ENCODE results near the gene SDR42E2.
A peak's percentile ranks its signal among the peaks of the same experiment; 100 is the strongest.
"Not testable (repeated sequence)": the region's sequence is repeated elsewhere in the genome, so short reads cannot be mapped to it uniquely, and the experiment has no call there.

The SDR42E2 gene

DNA sequence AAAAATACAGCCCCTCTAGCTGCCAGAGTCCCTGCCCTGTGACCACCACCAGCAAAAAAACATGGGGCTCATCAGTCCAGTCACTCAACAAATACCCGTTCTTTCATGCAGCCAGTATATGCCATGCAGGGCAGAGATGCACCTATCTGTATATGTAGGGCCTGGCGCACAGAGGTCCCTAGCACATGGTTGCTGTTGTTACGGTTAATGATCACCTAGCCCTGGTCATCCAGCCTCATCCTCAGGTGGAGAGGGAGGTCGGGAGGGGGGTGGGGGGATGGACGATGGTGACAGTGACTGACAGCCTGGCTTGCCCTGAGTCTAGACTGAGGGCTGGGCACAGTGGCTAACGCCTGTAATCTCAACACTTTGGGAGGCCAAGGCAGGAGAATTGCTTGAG lies 1.5 kb downstream of the SDR42E2 start:
- no peak for DNase-seq

DNA sequence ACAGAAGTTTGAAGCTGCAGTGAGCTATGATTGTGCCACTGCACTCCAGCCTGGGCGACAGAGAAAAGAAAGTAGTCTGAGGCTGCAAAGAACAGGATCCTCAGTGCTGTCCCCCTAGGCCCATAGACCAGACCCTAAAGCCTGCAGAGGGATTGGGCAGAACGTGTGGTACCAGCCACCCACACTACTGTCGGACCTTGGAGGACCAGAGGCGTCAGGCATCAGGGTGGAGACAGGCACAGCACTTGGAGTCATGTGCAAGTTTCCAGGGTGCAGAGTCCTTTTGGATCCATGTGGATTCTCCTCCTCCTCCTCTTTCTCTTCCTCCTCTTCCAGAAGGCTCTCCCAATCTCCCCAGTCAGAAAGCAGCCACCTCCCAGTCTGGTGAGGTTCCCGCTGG lies 2.2 kb downstream of the SDR42E2 start:
- no peak for DNase-seq

DNA sequence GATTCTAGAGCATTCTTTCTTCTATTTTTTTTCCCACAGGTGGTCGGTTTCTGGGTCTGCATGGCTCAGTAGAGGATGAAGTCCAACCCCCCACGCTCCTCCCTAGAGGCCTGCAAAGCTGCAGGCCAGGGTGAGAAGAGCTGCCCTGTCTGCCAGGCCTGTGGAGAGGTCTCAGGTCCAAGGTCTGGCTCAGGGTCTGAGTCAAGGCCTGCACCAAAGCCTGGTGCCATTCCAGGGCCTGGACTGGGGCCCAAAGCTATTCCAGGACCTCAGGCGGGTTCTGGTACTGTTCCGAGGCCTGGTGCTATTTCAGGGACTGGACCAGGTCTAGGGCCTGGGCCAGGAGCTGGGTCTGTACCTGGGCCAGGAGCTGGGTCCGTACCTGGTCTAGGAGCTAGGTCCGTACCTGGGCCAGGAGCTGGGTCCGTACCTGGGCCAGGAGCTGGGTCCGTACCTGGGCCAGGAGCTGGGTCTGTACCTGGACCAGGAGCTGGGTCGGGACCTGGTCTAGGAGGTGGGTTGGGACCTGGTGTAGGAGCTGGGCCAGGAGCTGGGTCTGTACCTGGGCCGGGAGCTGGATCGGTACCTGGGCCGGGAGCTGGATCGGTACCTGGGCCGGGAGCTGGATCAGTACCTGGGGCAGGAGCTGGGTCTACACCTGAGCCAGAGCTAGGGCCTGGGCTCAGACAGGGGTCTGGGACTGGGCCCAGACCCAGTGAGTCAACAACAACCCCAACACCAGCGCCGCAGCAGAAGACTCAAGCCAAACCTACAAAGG lies 3.4 kb downstream of the SDR42E2 start:
- DNase-seq = no peak

DNA sequence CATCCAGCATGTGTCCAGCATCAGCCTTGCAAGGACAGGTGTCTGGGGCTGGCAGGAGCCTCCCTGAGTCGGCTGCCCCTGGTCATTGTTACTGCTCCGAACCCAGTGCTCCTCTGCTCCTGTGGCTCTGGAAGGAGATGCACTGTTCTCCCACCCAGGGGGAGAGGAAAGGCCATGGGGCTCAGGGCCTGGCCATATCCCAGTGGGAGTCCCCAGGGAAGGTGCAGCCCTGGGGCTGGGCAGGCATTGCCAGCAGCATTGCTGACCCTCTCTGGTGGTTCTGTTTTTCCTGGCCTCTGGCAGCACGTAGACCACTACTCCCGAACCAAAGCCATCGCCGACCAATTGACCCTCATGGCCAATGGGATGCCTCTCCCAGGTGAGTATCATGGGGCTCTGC lies 9.6 kb downstream of the SDR42E2 start:
- no peak for DNase-seq

DNA sequence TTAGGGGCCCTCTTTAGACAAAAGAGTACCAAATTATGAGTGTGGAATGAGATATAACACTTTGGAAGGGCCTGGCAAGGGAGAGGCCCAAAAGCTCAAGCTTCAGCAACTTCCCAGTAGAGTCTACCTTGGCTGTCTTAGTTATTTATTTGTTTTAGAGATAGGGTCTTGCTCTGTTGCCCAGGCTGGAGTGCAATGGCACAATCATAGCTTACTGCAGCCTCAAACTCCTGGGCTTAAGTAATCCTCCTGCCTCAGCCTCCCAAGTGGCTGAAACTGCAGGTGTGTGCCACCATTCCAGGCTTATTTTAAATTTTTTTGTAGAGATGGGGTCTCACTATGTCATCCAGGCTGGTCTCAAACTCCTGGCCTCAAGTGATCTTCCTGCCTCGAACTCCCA lies 10.3 kb downstream of the SDR42E2 start:
- DNase-seq = not testable (repeated sequence)

DNA sequence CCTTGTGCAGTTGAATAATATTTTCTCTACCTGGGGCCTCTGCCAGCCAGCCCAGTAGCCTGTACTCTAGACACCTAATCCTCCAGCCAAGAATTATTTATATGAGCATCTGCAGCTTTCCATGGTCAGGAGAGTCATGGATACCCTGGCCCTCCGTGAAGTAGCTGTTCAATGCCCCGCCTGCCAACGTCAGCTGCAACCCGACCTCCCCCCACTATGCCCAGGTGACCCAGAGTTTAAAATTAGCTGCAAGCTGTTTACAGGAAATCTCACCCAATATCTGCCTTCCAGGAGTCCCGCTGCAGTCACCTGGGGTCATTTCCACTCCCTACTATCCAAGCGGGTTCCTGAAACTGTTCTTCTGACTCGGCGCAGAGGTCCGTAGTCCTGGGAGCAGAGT lies 12.3 kb downstream of the SDR42E2 start:
- no peak for DNase-seq

DNA sequence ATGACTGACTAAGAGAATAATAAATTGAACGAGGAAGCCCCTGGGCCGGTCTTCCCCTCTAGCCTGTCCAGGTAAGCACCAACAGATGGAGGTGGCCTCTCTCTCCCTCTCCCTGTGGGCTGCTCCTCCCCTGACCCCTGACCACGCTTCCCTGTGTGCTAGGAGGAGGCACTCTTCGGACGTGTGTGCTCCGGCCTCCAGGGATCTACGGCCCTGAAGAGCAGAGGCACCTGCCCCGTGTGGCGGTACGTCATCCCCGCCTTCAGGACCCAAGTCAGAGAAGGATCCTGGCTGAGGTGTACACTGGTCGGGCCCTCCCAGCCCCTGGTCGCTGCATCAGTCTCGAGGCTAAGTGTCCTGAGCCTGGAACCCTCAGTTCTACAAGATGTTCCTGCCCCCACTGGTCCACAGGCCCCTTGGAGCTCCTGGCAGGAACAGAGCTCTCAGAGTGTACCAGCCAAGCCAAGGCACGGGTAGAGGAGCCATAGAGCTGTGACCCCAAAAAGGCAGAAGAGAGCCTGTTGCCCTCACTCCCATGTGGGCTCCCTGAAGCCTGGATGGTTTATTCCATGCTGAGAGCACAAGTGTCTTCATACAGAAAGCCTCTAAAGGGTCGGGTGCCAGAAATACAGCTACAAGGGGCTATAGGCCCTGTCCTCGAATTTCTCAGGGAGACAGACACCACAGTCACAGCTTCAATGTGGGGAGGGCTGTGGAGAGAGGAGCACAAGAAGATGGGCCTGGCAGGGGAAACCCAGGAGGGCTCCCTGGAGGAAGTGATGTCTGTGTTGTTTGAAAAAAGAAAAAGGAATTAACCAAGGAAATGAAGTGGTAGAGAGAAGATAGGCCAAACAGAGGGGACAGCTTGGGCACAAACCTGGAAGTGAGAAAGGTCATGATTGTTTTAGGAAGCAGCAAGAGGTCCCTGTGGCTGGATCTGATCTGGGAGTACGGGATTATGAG lies 15.9 kb downstream of the SDR42E2 start:
- no peak for DNase-seq

DNA sequence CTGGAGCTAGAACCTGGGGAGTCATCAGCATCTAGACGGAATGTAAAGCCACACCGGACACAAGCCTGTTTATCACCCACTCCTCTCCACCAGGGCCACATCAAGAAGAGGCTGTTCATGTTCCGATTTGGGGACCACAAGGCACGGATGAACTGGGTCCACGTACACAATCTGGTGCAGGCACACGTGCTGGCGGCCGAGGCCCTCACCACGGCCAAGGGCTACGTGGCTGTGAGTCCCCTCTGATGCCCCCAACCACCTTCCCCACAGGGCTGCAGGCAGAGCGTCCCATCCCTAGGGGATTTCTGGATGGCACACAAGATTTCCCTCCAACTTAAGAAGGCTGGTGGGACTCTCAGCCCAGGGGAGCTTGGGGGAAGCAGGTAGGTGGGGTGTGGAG lies 19.1 kb downstream of the SDR42E2 start:
- no peak for DNase-seq

DNA sequence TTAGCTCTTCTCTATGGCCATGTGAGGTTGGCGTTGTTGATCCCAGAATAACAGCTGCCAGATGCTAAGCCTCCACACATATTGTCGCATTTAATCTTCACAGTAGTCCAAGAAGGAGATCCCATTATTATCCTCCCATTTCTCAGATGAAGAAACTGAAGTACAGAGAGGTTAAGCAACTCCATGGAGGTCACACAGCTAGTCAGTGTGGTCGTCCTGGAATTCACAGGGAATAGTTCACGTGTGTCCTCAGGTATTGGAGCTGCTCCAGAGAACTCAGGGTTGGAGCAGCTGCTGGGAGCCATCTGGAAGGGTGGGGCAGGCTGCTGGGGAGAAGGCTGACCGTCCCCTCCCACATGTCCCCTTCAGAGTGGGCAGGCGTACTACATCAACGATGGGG lies 19.5 kb downstream of the SDR42E2 start:
- no peak for DNase-seq

DNA sequence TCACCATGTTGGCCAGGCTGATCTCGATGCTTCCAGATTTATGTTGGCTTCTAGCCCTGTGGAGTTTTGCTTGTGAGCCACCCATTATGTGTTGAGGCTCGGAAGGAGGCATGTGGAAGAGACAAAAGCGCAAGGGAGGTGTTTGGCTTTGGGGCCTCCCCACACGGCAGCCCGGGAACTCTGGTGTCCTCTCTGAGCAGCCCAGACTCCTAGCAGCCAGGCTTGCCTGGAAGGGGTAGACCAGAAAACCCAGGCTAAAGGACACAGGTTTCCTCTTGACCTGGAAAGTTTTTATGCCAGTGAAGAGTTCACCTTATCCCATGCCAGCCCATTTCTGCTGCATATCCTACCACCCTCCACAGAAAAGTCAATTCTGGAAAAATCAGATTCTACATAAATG lies 21.0 kb downstream of the SDR42E2 start:
- no peak for DNase-seq

DNA sequence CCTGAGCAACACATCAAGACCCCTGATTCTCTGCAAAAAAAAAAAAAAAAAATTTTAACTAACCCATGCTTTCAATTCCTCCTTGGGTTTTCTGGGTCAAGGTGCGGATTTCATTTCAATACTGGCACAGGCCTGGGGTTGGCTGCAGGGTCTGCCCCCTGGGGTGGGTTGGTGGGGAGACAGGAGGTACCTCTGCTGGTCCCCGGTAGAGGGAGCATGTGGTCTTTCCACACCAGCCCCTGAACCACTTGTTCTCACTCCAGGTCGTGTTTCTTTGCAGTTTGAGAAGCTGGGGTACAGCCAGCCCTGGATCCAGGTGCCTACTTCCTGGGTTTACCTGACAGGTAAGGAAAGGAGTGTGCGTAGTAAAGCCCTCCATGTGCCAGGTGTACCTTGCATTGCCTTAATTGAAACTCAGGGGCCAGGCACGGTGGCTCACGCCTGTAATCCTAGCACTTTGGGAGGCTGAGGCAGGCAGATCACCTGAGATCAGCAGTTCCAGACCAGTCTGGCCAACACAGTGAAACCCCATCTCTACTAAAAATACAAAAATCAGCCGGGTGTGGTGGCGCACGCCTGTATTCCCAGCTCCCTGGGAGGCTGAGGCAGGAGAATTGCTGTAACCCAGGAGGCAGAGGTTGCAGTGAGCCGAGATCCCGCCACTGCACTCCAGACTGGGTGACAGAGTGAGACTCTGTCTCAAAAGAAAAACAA lies 21.8 kb downstream of the SDR42E2 start:
- no peak for DNase-seq

DNA sequence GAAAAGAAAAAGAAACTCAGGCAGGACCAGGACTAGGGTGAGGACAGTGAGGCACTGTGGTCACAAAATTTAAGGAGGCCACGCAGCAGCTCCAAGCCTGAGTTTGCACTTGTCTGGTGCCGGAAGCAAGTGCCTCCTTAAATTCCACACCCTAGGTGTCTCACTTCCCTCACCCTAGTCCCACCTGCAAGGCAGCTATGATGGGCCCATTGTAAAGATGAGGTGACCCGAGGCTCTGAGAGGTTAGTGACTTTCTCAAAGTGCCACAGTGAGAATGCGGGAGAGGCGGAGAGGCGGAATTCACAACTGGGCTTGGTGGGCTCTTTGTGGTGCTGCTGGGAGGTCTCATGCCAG lies 22.3 kb downstream of the SDR42E2 start:
- DNase-seq = no peak

DNA sequence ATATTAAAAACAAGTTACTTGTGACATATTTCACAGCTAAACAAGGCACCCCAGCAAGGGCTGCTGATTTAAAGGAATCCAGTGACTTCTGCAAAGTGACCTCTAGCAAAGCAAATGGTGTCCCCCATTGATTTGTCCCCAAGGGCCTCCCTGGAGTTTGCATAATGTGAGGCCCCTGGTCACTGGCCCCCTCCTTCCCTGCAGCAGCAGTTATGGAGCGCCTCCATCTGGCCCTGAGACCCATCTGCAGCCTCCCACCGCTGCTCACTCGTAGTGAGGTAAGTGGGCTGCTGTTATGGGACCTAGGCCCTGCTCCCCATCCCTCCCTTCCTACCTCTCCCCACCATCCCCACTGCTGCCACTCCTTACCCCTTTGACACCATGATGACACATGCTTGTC lies 24.2 kb downstream of the SDR42E2 start:
- DNase-seq = no peak

DNA sequence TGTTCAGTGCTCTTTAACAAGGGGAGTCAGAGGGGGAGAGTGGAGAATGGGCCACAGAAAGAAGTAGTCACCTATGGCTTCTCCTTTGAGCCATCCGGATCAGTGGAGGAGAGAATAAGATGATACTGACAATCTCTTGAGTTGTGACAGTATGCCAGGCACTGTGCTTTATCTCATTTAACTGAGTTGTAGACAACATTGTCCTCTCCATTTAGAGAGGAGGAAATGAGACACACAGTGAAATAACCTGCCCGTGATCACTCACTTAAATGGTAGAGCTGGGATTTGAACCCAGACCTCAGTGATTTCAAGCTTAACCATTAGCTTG lies 25.9 kb downstream of the SDR42E2 start:
- no peak for DNase-seq

DNA sequence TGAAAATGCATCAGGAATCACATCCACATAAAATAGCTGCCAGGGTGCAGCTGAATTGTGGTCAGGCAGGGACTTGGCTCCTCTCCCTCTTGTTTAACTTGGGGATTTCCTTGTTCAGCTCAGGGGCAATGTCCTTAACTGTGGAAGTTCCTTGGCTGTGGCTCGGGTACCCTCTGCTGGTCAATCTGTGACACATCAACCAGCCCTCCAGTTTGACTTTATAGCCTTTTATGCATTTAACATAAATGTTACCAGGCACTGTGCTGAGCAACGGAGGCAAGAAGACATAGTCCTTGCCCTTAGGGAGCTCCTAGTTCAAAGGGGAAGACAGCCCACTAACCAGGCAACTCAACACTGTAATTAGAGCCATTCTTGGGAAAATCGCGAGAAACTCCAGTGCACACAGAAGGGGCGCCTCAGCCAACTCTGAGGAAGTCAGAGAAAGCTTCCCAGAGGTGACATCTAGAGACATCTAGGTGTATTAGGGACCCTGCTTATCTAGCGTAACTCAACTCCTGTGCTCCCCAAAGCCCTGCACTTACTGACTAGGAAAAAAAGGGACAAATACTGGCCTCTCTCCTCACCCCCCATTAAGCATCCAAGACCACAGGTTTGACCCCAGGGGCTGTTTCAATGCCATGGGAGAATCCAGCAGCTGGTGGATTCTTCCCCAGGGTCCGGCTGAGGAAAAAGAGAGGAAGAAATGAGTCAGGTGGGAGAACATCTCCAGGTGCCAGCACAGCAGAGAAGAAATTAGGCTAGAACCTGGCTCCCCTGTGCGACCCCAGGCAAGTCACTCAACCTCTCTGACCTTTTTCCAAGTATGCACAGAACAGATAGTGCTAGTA lies 26.5 kb downstream of the SDR42E2 start:
- peak; percentile 74 for DNase-seq

DNA sequence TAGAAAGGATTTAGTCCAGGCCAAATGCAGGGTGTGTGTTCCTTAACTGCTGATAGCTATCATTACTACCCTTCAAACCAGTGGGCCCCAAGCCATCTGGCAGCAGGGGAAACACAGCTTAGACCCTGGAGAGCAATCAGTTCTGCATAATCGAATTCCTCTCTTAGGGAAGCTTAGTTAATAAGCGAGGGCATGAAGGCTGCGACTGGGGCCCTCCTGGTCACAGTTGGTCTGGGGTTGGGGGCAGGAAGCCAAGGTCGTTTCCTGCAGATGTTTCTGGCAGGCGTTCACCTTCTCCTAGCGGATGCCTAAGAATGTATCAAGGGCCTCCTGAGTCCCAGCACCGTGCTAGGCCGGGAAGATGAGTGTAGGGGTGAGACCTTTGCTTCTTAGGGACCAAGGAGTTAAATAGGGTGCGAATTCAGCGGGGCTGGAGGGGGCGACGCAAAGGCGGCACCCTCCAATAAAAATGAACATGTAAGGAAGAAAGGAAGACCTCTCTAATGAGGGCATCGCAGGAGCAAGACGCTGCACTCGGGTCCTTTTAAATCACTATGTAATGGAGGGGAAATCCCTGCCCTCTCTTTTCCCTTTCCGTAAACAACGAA lies 27.3 kb downstream of the SDR42E2 start:
- DNase-seq = no peak

DNA sequence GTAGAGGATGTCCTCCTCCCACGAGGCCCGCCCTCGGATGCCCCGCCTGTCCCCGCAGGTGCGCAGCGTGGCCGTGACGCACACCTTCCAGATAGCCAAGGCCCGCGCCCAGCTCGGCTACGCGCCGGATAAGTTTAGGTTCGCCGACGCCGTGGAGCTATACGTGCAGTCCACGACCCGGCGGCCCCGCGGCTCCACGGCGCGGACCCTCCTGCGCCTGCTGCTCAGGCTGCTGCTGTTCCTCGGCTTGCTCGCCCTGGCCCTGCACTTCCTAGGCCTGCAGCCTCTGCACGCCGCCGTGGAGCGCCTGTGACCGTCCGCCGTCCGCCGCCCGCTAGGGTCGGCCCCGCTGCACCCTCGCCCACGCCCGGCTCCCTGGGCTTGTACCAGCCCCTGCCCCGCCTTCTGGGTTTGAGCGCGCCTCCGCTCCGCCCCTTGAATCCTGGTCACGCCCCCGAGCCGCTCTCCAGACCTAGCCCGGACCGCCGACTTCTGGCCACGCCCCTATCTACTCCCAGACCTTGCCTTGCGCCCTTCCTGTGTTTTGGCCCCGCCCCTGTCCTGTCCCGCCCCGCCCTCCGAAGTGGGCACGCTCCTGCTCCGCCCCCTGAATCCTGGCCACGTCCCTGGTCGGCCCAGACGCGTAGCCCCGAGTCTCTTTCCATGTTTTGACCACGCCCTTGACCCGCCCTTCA lies 27.9 kb downstream of the SDR42E2 start:
- peak; percentile 98 for DNase-seq

DNA sequence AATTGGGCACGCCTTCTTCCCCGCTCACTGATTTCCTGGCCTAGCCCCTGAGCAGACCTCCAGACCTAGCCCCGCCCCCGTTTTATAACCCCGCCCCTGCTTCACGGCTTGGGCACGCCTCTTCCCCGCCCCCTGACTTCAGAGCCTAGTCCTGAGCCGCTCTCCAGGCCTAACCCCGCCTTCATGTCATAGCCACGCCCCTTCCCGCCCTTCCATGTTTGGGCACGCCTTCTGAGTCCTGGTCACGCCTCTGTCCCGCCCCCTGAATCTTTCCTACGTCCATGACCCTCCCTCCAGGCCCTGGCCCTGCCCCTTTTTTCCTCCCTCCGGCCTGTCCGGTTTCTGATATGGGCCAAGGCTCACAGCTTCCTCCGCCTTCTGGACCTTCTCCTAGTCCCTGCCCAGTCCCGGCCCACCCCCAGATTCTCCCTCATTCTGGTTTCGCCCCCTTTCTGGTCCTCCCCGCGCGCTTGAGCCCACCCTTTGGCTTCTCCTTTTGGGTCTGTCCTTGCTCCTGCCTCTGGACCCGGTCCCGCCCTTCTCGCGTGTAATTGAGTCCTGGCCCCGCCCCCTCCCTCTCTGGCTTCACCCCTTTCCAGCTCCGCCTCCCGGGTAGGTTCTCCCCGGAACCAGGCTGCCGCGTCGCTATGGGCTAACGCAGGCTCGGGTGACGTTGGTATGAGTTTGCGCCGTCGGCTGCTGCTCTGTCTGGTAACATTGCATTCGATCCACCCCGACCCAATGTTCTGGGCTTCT lies 28.6 kb downstream of the SDR42E2 start:
- DNase-seq = peak; percentile 98

DNA sequence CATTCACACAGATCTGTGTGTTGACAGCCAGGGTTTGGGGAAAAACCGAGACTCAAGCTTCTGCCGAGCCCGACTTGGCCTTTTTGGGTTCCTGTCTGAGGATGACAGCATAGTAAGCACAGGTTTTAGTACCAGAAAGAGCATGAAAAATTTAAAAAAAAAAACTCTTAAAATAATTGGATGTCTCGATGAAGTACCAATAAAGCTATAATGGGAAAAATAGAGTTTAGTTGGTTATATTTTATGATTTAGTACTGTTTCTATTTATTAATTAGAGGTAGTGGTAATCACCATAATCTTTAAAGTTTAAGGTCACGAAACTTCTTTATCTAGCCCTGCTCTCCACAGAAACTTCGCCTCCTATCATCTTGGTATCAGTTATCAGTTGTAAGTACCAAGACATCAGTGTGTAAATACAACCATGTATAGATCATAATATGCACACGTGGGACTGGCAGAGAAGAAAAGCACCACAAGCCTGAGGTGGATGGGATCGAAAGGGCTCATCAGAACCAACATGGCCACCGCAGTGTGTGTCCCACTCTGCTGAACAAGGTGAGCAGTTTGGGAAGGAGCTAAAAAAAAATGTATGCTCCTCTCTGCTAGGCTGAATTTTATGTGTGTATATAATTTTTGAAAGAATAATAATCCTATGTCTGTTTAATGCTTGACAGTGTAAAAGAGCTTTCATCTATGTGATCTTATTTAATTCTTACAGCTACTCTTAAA lies 29.4 kb downstream of the SDR42E2 start:
- DNase-seq = peak; percentile 30
